ENCODE data around the gene KNL1.
"Not testable (repeated sequence)": the region's sequence is repeated elsewhere in the genome, so short reads cannot be mapped to it uniquely, and the experiment has no call there.

KNL1 gene

DNA sequence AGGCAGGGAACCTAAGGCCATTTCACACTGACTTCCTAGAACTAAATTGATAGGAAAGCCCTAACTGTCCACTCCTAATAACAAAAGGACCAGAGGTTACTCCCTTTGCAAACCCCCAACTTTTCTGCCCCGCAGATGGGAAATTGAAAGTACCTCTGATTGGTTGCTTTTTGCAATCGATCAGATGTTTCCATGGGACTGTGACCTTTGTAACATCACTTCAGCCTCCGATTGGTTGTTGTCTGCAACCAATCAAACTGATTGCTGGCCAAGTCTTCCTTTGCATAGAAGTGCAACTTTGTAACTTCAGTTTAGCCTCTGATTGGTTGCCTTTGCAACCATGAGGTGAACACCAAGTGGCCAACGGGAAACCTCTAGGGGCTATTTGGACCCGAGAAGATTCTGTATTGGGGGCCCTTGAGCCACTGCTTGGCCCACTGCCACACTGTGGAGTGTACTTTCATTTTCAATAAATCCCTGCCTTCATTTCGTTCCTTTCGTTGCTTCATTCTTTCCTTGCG, 11.3 kb upstream of the KNL1 start:
- no peak for DNase-seq

DNA sequence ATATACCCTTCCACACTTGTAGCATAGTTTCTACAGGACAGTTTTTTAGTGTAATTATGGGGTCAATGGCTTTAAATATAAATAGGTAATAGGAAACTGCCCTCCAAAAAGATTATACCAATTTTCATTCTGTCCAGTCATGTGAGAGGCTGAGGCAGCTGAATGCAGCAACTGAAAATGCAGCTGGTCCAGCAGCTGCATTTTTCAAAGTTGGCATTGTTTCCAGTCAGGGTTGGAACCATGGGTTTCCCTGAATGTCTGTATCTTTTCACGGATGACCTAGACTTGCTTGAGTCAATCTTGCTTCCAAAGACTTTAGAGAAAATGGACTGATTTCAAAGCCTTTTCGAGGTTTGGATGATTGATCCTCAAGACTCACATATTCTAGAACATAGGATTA, 9.9 kb upstream of the KNL1 start:
- DNase-seq, result no peak

DNA sequence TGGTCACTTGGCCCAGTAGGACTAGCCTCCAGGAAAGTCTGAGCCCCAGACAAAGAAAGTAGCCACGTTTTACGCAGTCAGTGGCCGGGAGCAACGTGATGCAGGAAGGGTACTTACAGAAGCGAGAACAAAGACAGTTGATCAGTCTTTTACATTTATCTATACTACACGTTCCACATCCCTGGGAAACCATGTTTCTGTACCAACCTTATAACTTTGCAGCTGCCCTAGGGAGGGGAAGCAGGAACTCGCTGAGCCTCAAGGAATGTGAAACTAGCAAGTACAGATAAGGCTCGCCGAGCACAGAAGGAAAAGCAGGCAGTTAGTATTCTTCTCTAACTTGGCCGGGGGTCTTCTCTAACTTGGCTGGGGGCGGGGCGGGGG, 3.4 kb upstream of the KNL1 start:
- DNase-seq, result no peak

GRCh38 chr15:40591389-40591788, 2.7 kb upstream of the KNL1 start:
- no peak for DNase-seq

DNA sequence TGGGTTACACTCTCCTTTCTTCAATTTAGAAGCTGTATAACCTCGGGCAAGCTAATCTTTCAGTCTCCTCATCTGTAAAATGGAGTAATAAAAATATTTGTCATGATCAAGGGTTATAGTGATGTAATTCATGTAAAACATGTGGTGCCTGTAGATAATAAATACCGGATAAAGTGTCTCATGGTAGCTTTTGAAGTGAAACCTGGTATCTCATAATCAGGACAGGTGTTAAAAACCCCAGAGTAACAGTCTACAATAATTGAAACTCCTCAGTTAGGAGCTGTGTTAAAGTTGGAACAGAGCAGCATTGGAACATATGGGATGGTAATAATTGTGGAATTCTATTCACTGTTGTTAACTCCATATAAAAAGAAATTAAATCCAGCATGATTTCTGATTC, 884 bp upstream of the KNL1 start:
- no peak for DNase-seq

DNA sequence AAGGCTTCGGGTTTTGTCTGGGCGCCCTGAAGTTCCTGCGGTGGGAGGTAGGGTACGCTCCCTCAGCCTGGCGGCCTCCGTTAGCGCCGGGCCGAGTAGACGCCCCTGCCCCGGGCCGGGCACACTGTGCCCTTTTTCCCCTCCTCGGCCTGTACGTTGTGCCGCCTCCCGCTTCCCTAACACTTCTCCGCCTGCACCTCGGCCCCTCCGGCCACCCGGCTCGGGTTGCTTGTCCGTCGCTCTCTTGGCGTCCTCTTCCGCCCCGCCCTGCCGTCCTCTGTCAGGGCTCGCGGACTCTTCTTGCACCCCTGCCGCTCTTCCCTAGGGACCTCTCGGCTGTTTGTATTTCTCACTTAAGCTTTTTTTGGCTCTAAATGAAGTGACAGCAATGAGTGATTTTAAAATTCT, 384 bp downstream of the KNL1 start:
- DNase-seq, result no peak

- no peak for DNase-seq
Observed at GRCh38 chr15:40595219-40595618, 1.2 kb downstream of the KNL1 start.

- DNase-seq, result peak; percentile 43
Observed at GRCh38 chr15:40595773-40596172, 1.7 kb downstream of the KNL1 start.

DNA sequence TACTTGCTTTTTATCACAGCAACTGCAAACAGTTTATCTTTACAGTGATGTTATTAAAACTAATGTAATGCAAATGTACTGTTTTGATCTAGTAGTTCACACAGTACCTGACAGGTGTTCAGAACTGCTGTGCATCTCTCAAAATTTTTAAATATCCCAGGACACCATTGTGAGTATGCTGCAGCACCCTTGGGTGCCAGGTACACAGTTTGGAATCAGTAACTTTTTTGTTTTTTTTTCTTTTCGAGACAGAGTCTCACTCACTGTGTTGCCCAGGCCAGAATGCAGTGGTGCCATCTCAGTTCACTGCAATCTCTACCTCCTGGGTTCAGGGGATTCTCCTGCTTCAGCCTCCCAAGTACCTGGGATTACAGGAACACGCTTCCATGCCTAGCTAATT, 3.0 kb downstream of the KNL1 start:
- no peak for DNase-seq

GRCh38 chr15:40598126-40598525, 4.1 kb downstream of the KNL1 start:
- no peak for DNase-seq

- no peak for DNase-seq
Observed at GRCh38 chr15:40598672-40599071, 4.6 kb downstream of the KNL1 start.

DNA sequence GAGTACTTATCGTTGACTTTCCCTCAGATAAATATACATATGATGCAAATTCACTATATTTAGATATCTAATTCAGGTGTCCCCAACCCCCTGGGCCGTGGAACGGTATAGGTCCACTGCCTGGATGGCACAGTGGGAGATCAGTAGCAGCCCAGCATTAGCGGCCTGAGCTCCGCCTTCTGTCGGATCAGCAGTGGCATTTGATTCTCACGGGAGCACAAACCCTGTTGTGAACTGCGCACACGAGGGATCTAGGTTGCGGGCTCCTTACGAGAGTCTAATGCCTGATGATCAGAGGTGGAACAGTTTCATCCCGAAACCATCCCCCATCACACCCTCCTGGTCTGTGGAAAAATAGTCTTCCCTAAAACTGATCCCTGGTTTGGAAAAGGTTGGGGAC, 6.9 kb downstream of the KNL1 start:
- DNase-seq, result no peak

DNA sequence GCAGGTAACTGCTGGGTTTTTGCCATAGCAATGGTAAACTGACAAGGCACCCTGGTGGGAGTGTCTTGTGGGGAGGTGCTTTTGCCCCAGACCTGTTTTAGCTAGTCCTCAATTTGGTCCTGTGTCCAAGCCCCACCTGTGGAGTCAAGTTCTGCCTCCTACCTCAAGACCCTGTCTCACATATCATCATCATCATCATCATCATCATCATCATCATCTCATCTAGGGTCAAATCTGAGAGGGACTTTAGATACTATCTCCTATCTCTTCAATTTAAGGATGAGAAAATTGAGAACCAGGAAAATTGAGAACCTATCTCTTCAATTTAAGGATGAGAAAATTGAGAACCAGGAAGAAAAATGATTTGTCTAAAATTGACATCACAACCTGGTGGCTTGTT, 9.9 kb downstream of the KNL1 start:
- DNase-seq, result no peak

GRCh38 chr15:40613080-40613479, 19.0 kb downstream of the KNL1 start:
- DNase-seq, result no peak

DNA sequence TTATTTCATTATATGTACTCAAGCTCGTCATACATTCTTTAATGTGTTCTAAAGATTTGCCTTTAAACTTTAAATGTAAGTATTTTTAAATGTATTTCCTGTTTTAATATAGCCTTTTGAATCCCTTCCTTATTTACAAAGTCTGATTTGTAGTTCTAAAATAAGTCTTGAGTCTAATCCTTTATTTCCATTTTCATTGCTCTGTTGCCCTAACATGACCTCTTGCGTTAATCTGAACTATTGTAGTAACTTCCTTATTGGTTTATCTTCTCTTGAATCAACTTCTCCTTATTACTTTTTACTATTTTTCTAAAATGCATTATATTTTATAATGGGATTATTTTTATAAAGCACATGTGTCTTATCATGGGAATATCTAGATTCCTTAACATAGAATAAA, 24.0 kb downstream of the KNL1 start:
- DNase-seq, result no peak

DNA sequence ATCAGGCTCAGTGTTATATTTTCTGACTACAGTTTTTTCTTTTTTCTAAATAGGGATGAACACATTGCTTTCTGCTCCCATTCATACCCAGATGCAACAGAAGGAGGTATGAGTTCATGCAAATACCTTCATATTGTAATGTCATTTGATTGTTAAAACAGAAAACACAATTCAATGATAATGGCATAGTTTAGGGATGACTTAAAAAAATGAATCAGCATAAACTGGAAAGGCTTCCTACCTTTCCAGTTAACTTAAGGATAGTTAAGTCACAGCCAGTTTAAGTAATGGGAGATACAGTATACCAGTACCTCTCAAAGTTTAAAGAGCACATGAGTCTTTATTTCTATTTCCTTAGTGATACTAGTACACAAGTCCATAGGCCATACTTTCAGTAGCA, 24.9 kb downstream of the KNL1 start:
- DNase-seq, result no peak

GRCh38 chr15:40623361-40623760, 29.3 kb downstream of the KNL1 start:
- DNase-seq, result no peak

DNA sequence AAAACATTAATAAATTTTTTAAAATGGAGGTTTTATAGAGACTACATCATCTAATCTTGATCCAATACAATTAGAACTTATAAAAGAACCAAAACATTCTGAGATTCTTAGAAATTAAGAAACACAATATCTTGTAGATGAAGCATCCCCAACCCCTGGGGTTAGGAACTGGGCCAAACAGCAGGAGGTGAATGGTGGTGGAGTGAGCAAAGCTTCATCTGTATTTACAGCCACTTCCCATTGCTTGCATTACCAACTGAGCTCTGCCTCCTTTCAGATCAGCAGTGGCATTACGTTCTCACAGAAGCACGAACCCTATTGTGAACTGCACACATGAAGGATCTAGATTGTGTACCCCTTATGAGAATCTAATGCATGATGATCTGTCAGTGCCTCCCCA, 36.3 kb downstream of the KNL1 start:
- no peak for DNase-seq

- DNase-seq, result no peak
Observed at GRCh38 chr15:40633178-40633577, 39.1 kb downstream of the KNL1 start.

- no peak for DNase-seq
Observed at GRCh38 chr15:40637221-40637745, 43.2 kb downstream of the KNL1 start.

DNA sequence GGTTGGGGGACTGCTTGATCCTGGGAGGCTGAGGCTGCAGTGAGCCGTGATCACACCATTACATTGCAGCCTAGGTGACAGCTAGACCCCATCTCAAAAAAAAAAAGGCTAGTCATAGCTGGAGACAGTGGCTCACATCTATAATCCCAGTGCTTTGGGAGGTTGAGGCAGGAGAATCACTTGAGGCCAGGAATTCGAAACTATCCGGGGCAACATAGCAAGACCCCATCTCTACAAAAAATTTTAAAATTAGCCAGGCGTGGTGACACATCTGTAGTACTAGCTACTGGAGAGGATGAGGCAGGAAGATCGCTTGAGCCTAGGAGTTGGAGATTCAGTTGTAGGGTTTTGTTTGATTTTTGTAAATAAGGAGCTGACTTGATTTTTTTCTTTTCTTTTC, 45.6 kb downstream of the KNL1 start:
- no peak for DNase-seq

DNA sequence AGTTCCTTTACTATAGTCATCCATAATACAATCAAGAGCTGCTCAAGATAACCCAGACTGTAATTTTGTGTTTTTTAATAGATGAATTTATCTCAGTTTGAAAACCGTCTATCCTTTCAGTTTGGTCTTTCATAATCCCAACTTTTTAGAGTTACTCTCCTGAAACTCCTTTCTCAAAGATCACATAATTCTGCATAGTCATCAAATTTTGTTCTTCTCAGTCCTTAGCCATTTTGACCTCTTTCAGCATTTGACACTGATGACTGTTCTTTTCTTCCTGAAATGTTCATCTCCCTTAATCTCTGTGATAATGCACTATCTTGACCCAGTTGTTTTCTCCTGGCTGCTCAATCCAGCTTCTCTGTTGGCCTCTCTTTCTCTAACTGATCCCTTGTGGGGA, 53.5 kb downstream of the KNL1 start:
- DNase-seq, result no peak

DNA sequence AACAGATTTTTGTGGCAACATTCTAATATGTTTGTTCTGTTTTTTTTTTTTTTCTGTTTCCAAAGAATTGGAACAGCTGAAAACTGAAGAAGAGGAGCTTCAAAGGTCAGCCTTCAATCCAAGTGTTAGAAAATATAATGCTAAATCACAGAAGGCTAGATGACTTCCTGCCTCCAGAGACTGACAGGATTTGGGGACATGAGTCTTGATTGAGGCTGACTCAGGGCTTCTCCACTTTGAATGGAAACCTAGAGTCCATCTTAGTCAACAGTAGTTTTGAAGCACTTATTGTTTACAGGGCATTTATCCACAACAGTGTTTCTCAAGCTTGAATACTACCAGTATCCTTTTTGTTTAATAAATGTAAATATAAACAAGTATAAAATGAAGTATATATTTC, 56.4 kb downstream of the KNL1 start:
- DNase-seq, result no peak

DNA sequence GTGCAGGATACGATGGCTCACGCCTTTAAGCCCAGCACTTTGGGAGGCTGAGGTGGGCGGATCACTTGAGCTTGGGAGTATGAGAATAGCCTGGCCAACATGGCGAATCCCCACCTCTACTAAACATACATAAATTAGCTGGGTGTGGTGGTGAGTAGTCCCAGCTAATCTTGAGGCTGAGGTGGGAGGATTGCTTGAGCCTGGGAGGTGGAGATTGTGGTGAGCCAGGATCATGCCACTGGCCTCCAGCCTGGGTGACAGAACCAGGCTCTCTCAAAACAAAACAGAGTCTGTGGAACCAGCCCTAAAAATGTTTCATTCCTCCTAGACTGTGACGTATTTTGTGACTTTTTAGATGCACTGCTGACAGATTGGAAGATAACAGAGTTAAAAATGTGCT, 66.6 kb downstream of the KNL1 start:
- no peak for DNase-seq

DNA sequence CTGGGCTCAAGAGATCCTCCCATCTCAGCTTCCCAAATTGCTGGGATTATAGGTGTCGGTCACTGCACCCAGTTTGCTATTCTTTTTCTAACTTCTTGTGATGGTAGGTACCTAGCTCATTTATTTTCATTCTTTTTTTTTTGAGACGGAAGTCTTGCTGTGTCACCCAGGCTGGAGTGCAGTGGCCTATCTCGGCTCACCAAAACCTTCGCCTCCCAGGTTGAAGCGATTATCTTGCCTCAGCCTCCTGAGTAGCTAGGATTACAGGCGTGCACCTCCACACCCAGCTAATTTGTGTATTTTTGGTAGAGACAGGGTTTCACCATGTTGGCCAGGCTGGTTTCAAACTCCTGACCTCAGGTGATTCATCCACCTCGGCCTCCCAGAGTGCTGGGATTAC, 70.9 kb downstream of the KNL1 start:
- no peak for DNase-seq

DNA sequence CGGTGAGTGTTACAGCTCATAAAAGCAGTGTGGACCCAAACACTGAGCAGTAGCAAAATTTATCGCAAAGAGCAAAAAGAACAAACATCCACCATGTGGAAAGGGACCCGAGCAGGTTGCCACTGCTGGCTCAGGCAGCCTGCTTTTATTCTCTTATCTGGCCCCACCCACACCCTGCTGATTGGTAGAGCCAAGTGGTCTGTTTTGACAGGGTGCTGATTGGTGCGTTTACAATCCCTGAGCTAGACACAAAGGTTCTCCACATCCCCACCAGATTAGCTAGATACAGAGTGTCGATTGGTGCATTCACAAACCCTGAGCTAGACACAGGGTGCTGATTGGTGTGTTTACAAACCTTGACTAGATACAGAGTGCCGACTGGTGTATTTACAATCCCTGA, 82.2 kb downstream of the KNL1 start:
- DNase-seq, result not testable (repeated sequence)

All from NCI-H748 treated with DMSO at 0.1 percent for 48 hours (cell line).